RKO (cell line): Measurements from ENCODE around the gene PCSK4.
A peak's percentile ranks its signal among the peaks of the same experiment; 100 is the strongest.
"Not testable (repeated sequence)": the region's sequence is repeated elsewhere in the genome, so short reads cannot be mapped to it uniquely, and the experiment has no call there.

ENCODE experiments used
- DNase-seq: peaks from one replicate; pipeline ENCODE4 v3.0.0-alpha.2; 2016; ENCODE audit warnings: low spot score

Gene PCSK4

DNA sequence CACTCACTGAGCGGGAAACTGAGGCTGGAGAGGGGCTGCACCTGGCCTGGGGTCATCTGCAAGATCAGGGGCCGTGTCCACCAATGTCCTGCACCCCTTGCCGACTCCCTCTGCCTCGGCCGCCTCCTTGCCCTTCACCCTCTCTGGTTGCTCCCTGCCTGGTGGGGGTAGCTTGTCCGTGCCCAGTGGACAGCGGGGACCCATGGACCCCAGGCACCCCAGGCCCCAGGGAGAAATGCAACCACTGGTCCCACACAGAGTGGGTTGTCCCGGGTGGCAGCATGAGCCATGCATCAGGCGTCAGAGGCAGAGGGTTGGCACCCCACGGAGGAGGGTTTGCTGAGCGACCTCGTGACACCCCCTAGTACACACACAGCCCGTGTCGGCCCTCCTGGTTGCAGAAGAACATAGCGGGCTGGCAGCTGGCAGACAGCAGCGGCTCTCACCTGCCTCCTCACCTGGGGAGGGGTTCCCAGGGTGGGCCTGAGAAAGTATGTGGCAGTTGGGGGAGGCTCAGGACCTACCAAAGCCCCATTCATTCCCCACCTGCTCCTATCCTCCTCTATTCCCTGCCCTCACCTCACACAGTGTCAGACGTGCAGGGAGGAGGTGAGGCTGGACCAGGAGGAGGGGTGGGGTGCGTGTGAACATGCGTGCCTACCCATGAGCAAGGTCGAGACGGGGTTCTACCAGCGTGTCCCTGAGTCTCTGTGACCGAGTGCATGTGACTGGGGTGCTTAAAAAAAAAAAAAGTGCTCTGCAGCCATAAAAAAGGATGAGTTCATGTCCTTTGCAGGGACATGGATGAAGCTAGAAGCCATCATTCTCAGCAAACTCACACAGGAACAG, 14.0 kb upstream of the PCSK4 start:
- no peak for DNase-seq

DNA sequence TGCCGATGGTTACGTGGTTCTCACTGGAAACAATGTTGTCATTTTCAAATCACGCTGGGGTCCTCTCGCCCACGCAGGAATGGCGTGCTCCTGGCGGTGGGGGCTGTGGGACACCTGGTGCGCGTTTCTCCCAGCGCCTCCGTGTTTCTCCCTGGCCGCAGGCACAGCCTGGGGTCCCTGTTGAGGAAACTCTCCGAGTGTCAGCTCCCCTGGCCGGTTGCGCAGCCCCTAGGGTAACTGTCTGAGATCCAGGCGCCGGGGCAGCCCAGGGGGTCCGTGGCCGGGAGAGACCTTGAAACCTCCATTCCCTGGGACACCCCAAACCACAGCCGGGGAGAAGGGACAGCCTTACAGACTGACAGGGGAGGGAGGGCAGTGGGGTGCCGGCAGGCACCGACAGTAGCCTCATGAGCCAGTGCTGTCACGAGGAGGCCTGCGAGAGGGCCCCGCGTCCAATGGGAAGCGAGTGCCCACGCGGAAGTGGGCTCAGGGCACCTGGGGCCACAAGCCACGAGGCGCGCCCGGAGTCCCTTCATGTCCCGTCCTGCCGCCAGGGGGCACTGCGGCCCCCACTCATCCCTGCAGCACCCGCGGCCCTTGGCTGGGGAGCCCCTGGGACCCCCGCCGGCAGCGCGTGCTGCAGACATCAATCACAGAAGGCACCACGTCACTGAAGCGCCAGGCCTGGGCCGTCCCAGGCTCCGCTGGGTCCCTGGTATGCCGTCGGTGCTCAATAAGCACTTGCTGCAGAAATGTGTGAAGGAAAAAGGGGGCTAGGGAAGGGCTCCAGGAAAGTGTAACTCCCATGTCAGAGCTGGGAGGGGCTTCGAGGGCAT, 13.2 kb upstream of the PCSK4 start:
- peak; percentile 74 for DNase-seq

DNA sequence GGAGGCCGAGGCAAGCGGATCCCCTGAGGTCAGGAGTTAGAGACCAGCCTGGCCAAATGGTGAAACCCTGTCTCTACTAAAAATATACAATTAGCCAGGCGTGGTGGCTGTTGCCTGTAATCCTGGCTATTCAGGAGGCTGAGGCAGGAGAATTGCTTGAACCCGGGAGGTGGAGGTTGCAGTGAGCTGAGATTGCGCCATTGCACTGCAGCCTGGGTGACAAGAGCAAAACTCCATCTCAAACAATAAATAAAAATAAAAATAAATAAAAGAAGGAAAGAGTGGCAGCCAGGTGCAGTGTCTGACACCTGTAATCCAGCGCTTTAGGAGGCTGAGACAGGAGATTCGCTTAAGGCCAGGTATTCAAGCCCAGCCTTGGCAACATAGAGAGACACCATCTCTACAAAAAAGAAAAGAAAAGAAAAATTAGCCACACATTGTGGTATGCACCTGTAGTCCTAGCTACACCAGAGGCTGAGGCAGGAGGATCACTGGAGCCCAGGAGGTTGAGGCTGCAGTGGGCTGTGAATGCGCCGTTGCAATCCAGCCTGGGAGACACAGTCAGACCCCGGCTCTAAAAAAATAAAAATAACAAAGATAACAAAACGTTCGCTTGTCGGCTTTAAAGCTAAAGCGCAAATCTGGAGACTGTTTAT, 12.4 kb upstream of the PCSK4 start:
- no peak for DNase-seq

DNA sequence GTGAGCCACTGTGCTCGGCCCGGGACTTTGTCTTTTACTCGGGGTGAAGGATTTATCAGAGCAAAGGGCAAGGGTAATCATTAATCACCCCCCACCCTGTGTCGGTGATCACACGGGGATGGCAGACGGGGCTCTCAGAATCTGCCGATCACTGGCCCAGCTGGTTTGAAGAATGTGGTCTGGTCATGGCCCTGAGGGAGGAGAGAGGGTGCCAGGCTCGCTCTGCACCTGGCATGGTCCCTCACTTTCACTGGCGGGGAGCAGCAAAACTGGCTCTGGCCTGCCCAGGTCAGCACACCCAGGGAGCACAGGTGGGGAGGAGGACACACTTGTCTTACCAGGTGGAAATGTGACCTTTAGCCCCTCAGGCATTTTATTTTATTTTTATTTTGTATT, 11.0 kb upstream of the PCSK4 start:
- no peak for DNase-seq

DNA sequence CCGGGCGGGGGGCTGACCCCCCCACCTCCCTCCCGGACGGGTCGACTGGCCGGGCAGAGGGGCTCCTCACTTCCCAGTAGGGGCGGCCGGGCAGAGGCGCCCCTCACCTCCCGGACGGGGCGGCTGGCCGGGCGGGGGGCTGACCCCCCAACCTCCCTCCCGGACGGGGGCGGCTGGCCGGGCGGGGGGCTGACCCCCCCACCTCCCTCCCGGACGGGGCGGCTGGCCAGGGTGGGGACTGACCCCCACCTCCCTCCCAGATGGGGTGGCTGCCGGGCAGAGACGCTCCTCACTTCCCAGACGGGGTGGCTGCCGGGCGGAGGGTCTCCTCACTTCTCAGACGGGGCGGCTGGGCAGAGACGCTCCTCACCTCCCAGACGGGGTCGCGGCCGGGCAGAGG, 9.1 kb upstream of the PCSK4 start:
- DNase-seq: not testable (repeated sequence)

DNA sequence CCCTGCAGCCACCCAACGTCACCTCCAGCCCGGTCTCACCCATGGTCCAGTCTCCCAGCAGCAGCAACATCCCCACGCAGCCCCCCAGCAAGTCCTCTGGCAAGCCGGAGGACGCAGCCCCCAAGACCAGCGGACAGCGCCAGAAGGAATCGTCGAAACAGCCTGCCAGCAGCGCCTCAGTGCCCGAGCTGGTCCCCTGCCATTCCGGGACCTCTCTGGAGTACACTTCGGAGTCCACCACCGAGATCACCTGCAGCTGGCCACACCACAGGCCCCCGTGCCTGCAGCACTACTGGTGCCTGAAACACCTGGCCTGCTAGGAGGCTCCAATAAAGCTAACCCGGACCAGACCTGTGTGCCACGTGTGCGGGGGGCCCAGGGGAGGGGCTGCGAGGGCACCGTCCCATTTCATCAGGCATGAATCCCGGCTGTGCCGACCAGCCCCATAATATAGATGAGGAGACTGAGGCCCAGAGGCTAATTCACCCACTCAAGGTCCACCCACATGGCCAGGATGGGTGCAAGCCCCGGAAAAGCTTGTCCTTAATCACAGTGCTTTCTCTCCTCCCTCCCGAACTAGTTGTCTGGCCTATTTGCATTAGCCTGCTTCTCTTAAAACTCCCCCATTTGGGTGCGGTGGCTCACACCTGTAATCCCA, 7.6 kb upstream of the PCSK4 start:
- no peak for DNase-seq

DNA sequence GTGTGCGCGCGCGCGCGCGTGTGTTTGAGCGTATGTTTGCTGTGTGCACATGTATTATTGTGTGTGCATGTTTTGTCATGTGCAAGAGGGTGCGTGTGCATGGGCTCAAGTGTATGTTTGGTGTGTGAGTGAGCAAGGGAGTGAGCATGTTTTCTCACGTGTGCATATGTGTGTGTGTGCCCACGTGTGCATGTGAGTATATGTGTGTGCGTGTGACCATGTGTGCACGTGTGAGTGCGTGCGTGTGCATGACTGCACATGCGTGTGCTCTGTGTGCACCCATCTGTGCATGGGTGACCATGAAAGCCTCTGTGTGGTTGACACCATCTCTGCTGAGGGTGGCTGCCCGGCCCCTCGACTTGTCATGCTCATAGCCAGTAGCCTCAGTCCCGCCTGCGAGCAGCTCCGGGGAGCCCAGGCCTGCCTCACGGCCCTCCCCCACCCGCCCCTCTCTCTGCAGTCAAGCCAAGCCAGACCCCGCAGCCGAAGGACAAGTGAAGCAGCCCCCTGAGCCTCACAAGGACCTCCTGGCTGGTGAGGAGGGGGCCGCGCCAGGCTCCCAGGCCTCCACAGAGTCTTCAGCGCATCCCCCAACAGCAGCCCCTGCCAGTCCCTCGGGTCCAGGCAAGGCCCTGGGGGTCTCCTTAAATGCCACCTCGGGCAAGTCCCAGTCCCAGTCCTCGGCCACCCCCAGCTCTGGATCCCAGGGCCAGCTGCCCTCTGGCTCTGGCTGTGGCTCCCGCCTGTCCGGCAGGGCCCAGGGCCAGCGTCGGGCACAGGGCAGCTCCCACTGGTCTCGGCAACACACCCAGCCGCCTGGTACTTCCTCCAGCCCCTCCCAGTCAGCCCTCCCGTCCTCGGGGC, 6.8 kb upstream of the PCSK4 start:
- no peak for DNase-seq

DNA sequence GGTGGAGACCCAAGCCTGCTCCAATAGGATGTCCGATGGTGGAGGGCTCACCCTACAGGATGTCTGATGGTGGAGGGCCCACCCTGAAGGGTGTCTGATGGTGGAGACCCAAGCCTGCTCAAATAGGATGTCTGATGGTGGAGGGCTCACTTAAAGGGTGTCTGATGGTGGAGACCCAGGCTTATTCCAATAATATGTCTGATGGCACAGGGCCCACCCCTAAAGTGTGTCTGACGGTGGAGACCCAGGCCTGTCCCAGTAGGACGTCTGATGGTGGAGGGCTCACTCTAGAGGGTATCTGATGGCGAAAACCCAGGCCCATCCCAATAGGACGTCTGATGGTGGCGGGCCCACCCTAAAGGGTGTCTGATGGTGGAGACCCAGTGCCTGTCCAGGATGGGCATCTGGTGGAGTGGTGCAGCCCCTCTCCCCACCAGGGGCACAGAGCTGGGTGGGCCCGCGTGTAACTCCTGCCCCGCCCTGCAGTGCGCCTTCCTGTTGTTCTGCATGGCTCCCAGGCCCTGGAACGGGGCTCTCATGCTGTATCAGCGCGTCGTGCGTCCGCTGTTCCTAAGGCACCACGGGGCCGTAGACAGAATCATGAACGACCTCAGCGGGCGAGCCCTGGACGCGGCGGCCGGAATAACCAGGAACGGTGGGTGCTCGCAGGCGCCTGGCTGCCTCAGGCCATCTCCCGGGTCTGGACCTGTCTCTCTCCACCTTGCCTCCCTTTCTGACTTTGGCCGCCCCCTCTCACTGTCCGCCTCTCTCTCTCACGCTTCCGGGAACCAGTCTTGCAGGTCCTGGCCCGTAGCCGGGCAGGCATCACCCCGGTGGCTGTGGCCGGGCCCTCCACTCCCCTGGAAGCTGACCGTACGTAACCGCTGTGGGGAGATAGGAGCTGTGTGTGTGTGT, 5.9 kb upstream of the PCSK4 start:
- DNase-seq: no peak

DNA sequence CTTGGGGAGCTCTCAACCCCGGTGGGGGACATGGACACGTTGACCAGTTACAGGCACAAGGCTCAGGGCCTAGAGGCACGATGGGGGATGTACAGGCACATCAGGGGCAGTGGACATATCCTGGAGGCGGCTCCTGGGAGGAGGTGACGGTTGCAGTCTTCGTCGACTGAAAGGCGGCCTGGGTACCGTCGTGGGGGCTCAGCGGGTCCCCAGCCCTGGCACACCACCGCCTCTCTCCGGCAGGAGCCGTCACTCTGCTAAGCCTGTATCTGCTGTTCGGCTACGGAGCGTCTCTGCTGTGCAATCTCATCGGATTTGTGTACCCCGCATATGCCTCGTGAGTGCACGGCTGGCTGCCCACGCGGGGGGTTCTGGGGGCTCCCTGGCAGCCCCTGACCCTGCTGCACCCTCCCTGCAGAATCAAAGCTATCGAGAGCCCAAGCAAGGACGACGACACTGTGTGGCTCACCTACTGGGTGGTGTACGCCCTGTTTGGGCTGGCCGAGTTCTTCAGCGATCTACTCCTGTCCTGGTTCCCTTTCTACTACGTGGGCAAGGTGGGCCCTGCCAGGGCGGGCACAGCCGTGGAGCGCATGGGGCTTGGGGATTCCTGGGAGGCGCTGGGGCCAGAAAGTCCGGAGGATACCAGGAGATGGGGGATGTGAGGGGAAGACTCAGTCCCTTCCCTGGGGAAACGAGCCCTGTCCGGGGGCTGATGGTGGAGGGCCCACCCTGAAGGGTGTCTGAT, 5.1 kb upstream of the PCSK4 start:
- no peak for DNase-seq

DNA sequence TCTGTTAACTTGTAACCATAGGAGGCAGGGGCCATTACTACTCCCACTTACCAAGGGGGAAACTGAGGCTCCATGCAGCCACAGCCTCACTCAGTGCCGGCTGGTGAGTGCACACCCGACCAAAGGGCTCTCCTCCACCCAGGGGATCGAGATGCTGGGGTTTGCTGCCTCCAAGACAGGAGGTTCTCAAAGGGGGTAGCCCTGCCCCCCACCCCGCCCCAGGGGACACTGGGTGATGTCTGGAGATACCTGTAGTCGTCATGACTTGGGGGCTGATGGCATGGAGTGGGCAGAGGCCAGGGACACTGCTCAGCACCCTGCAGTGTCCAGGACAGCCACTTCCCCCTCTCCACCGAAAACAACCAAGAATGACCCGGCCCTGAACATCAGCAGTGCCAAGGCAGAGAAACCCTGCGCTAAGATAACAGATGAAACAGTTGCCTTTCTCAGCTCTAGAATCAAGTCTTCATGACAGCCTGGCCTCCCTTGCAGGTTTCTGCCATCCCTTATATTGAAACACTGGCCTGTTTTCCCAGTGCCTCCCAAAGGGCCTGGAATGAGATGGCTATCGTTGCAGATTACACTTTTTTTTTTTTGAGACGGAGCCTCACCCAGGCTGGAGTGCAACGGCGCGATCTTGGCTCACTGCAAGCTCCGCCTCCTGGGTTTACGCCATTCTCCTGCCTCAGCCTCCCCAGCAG, 4.1 kb upstream of the PCSK4 start:
- DNase-seq: no peak

DNA sequence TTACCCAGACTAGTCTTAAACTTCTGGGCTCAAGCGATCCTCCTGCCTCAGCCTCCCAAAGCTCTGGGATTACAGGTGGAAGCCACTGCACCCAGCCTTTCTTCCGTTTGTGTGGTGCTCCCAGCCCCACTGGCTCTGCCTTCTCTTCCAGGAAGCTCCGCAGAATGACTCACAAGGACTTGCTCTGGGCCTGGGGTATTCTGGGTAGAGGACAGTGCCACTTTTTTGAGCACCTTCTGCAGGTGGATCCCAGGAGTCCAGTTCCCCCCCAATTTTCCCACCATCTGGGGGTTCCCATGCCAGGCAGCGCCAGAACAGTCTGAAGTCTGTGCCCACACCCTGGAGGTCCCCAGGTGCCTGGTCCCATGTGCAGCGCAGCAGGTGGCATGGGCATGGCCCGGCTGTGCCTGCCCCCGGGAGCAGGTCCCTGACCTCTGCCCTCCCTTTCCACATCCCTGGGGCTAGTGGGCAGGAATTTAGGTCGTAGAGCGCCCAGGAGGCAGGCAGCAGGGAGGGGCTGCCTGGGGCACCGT, 2.4 kb upstream of the PCSK4 start:
- no peak for DNase-seq

DNA sequence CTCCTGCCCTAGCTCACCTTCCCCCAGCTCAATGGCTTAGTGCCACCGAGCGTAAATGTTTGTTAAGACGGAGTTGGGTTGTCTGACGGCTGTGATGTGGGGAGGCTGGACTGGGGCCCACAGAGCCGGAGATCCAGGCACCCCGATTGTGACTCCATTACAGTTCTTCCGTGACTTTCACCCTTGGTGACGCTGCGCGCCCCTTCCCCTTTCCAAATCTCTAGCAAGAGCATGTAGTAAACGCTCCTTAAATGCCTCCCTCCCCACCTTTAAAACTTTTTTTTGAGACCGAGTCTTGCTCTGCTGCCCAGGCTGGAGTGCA, 1.7 kb upstream of the PCSK4 start:
- no peak for DNase-seq

DNA sequence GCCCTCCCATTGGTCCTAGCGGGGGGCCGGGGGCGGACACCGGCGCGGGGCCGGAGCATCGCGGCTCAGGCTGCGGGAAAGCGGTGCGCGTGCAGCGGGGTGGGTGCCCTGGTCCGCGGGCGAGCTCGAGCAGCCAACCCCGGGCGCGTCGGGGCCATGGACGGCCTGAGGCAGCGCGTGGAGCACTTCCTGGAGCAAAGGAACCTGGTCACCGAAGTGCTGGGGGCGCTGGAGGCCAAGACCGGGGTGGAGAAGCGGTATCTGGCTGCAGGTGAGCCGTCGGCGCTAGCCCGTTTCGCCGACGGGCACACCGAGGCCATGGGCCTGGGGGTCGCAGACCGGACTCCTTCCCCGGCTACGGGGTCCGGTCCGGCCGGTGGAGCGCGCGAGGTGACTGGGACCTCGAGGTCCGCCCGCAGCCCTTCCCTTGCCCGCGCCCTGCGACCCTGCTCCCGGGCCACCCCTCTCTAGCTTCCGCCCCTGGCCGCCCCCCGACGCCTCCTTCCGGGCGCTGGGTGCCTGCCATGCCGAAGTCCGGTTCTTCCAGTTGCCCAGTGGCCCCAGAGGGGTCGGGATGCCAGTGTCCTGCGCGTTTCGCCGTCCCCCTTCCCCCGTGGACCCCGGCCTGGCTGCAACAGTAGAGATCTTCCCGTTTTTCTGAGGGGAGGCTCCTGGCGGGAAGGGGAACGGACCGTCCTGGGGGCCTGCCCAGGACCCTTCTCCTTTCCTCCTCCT, 1.1 kb upstream of the PCSK4 start, which contains the start of gene REEP6:
Gene REEP6 (plus strand): TSS at position 68 of the 735 bp plus-strand sequence. CDS start 89 bp downstream, at position 157.
- no peak for DNase-seq

DNA sequence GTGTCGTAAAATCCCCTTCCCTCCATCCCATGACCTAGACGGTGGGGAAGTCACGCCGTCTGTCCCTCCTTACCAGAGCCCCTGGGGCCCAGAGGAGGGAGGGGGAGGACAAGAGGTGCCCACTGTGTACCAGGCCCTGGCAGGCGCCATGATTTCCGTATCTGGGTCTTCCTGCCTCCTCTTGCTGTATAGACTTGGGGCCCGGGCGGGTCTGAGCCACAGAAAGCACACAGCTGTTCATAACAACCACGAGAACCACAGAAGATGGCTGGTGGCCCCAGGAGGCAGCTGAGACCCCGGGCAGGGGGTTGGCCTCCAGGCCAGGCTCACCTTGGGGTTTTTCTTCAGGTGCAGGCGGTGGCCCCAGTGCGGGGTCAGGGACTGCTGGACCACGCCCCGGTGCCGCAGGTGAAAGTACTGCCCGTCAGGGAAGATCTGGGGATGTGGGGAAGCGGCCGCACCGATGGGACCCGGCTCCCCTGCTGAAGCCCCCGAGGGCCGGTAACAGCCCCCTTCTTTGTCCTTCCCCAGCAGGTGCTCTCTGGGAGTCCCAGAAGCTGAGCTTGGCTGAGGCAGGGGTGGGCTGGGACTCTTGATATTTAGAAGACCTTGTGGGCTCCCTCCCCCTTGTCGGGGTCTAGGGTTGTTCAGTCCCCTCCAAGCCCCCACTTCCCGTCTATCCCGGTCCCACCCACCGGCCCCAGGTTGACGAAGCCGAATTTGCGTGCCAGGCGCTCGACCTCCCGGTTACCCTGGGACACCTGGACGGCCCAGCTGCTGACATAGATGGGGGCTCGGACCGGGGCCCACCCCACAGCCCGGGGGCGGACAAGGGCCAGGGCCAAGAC, 463 bp downstream of the PCSK4 start:
- DNase-seq: no peak

DNA sequence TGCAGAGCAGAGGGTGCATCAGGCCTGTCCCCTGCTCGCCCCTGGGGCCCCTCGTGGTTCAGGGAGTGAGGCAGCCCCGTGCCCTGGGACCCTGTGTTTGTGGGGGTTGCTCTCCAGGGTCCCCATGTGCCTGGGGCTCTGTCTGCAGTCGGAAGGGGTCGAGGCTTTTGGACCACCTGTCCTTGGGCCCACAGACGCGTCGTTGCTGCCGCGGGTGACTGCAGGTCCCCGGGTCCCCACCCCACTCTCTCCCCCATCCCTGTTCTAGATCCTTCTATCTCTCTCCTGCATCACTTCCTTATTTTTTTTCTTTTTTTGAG, 1.9 kb downstream of the PCSK4 start:
- DNase-seq: no peak

DNA sequence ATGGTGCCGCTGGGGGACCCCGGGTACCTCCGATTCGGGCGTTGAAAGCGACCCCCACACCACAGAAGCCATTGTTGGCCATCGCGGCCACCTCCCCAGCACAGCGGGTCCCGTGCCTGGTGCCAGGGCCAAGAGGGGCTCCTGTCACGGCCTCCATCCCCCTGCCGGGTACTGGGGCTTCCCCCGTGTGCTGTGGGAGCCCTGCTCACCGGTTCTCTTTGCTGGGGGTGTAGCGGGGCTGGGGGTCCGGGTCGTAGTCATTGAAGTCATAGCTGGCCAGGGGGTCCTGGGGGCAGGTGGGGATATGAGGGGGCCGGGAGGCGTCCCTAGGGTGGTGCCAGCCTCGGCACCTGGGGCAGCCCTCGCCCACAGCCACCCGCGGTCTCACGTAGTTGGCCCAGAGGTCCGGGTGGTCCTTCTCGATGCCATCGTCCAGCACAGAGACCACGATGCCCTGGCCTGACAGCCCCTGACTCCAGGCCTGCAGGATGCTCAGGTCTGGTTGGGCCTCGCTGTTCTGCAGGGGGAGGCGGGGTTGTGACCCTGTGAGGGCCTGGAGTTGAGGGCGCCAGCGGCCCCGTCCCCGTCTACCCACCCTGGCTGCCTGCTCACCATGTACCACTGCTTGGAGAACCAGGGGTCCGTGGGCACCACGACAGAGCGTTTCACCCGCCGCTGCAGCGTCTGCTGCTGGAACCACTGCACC, 2.4 kb downstream of the PCSK4 start:
- DNase-seq: no peak
